Lung (tissue), 16 donors: ENCODE measurements around the gene AVEN. TPM values are rescaled to one million over a fixed set of nuclear protein-coding genes. Genes with fewer than 3 reads are reported as not detected.

Source experiments
- ATAC-seq: fragments of 200-7000 bp; cut with Tn5 transposase; one replicate; pipeline ENCODE4 v1.9.1; 2020; ENCODE audit warnings: moderate number of reproducible peaks; ENCODE audit not compliant: insufficient read depth, low FRiP score
- DNase-seq, 3 donors: peaks; one replicate each; pipeline ENCODE4 v3.0.0-alpha.2; 2013 to 2017
- H3K27ac ChIP-seq, 2 donors: one replicate each; pipeline ENCODE4 v1.5.1; 2013; ENCODE audit warnings: mild to moderate bottlenecking in 2 of 2, moderate library complexity in 2 of 2, control low read depth in 1 of 2, inconsistent platforms in 1 of 2, low read depth in 1 of 2, low read length in 1 of 2
- H3K27me3 ChIP-seq, 3 donors: one replicate each; pipeline ENCODE4 v1.5.1; 2013; ENCODE audit warnings: low read length in 2 of 3; ENCODE audit not compliant: control insufficient read depth in 3 of 3, insufficient read depth in 3 of 3
- H3K36me3 ChIP-seq, 4 donors: one replicate each; pipeline ENCODE4 v1.5.1; 2013; ENCODE audit warnings: low read length in 4 of 4, mild to moderate bottlenecking in 1 of 4, moderate library complexity in 1 of 4; ENCODE audit not compliant: control insufficient read depth in 4 of 4, insufficient read depth in 4 of 4
- H3K4me1 ChIP-seq, 5 donors: one replicate each; pipeline ENCODE4 v1.5.1; 2013; ENCODE audit warnings: low read length in 5 of 5, mild to moderate bottlenecking in 2 of 5, moderate library complexity in 1 of 5; ENCODE audit not compliant: control insufficient read depth in 5 of 5, insufficient read depth in 5 of 5
- H3K4me3 ChIP-seq: one replicate; pipeline ENCODE4 v1.5.1; 2013; ENCODE audit warnings: mild to moderate bottlenecking, control low read depth, moderate library complexity
- H3K9ac ChIP-seq, 2 donors: one replicate each; pipeline ENCODE4 v1.5.1; 2013; ENCODE audit warnings: low read length in 2 of 2, control low read depth in 1 of 2; ENCODE audit not compliant: insufficient read depth in 1 of 2
- H3K9me3 ChIP-seq, 4 donors: one replicate each; pipeline ENCODE4 v1.5.1; 2013; ENCODE audit warnings: low read length in 3 of 4, mild to moderate bottlenecking in 1 of 4, moderate library complexity in 1 of 4; ENCODE audit not compliant: control insufficient read depth in 4 of 4, insufficient read depth in 3 of 4
- WGBS, 2 donors: extraction: QIAGEN DNeasy Blood & Tissue Kit; methylation state at CpG; one replicate each; pipeline ENCODE4 v1.1.7; 2013; 5-methylcytosine and 5-hydroxymethylcytosine counted together
- long read RNA-seq, 5 donors: transcript quantifications; one replicate each; lab custom pipeline, GENCODE V29; 2026
- polyA plus RNA-seq, 2 donors: library from polyadenylated mRNA; stranded (reverse); fragments of 200-250 nt; gene quantifications; one replicate each; pipeline ENCODE4 v1.2.1, GENCODE V29; 2013
- total RNA-seq, 2 donors: library from RNA; depleted of rRNA in 1 of 2; stranded (reverse); fragments of >200 nt in 1 of 2; gene quantifications; one replicate each; pipeline ENCODE4 v1.2.1, GENCODE V29; 2014 to 2021
- TF ChIP-seq, protein P1 (sequence below): IDR thresholded peaks from 2 replicates; pipeline ENCODE4 v1.5.1; 2012; ENCODE audit warnings: mild to moderate bottlenecking; ENCODE audit errors: control extremely low read depth, extremely low read depth
- donor health status: control.
- donor health status: control.
- donor health status: Bipolar disorder and iron deficiency.
- donor health status: healthy.
- donor health status: DM: yes; HTN: yes; CAD: no.

Gene AVEN, protein sequence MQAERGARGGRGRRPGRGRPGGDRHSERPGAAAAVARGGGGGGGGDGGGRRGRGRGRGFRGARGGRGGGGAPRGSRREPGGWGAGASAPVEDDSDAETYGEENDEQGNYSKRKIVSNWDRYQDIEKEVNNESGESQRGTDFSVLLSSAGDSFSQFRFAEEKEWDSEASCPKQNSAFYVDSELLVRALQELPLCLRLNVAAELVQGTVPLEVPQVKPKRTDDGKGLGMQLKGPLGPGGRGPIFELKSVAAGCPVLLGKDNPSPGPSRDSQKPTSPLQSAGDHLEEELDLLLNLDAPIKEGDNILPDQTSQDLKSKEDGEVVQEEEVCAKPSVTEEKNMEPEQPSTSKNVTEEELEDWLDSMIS
- total RNA-seq (1 to 10 TPM; 7.5 to 9.3 TPM), polyA plus RNA-seq (1 to 10 TPM; 8.5 to 9.3 TPM)
- long read RNA-seq, donor 1, transcript AVEN-201 (6 exons, 1,605 nt), result major isoform, 7 of 7 reads
- long read RNA-seq, donor 1, partial matches to known transcripts, result 0 of 7 reads
- long read RNA-seq, donor 1, other reads (novel, unspliced or antisense), result 0 of 7 reads
- long read RNA-seq, donor 2, partial matches to known transcripts, result 0 of 2 reads
- long read RNA-seq, donor 2, other reads (novel, unspliced or antisense), result 0 of 2 reads
- long read RNA-seq, donor 3, partial matches to known transcripts, result 0 of 4 reads
- long read RNA-seq, donor 3, other reads (novel, unspliced or antisense), result 0 of 4 reads
- long read RNA-seq, donor 4, transcript AVEN-201 (6 exons, 1,605 nt), result major isoform, 6 of 6 reads
- long read RNA-seq, donor 4, partial matches to known transcripts, result 0 of 6 reads
- long read RNA-seq, donor 4, other reads (novel, unspliced or antisense), result 0 of 6 reads
- long read RNA-seq, donor 5, partial matches to known transcripts, result 0 of 2 reads
- long read RNA-seq, donor 5, other reads (novel, unspliced or antisense), result 0 of 2 reads

DNA sequence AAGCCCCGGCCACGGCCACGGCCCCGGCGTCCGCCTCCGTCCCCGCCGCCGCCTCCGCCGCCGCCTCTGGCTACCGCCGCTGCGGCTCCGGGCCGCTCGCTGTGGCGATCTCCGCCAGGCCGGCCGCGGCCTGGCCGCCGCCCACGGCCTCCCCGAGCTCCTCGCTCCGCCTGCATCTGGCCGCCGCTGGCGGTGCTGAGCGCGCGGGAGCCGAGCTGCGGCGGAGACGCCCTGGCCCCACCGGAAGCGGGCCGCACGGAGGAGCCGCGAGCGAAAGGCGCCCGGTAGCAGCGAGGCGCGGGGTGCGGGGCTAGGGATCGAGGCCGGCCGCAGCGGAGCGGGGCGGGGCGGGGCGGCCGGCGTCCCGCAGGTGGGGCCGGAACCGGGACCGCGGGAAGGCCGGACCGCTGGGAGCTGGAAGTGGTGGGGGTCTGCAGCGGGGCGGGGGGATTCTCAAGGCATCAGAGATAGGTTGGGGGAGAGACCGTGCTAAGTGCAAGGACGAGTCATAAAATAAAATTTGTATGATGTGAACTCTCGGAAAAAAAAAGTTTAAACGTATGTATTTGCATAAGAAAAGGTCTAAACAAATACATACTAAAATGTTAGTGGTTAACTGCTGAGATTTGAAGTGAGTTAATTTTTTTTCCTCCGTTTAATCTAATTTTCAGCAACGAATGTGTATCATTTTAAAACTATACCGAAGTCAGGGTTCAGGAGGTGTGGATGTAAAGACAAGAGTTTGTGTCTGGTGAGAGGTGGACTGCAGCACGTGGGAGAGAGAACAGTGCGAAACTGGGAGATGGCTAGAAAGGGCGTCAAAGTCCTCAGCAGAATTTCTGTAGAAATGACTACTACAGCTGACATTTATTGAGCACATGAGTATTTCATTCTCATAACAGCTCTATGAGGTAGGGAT, at the start of gene AVEN:
Gene AVEN (minus strand): TSS at position 334 of the 919 bp plus-strand sequence. CDS start 158 bp downstream, at position 176.
- peak; percentile 54 for ATAC-seq

DNA sequence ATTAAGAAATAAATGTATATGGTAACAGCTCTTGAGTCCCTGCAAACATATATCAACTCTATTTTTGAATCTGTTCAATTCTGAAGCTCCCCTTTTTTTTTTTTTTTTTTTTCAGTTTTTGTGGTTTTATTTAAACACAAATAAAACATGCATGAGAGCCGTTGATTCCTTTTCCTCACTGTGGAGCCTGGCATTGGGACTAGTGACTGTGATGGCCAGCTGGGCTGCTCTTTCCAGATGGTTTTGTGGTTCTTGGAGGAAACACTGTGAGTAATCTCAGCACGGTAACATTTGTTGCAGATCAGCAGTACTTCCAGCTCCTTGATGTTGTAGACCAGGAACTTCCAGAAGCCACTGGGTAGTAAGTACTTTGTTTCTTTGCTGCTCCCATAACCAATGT, 46.7 kb upstream of the AVEN start:
- H3K36me3 ChIP-seq, result peaks cover 10 to 19% (median 15%) of the 10 kb centered on the region in 4 donors
- TF ChIP-seq, protein P1, sequence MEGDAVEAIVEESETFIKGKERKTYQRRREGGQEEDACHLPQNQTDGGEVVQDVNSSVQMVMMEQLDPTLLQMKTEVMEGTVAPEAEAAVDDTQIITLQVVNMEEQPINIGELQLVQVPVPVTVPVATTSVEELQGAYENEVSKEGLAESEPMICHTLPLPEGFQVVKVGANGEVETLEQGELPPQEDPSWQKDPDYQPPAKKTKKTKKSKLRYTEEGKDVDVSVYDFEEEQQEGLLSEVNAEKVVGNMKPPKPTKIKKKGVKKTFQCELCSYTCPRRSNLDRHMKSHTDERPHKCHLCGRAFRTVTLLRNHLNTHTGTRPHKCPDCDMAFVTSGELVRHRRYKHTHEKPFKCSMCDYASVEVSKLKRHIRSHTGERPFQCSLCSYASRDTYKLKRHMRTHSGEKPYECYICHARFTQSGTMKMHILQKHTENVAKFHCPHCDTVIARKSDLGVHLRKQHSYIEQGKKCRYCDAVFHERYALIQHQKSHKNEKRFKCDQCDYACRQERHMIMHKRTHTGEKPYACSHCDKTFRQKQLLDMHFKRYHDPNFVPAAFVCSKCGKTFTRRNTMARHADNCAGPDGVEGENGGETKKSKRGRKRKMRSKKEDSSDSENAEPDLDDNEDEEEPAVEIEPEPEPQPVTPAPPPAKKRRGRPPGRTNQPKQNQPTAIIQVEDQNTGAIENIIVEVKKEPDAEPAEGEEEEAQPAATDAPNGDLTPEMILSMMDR, result no peak

More for the DNA sequence above, at the start of gene AVEN:
- Histone ChIP-seq H3K9ac (peak within 1 kb of the TSS; percentile 33 to 66), H3K36me3 (no peaks in the 10 kb centered on the region), H3K4me3 (peak within 1 kb of the TSS; percentile 93), H3K27me3 (no peaks in the 10 kb centered on the region), H3K27ac (peak within 1 kb of the TSS; percentile 98 to 100), H3K4me1 (peaks cover 0 to 23% (median 5%) of the 10 kb centered on the region in 5 donors), H3K9me3 (no peaks in the 10 kb centered on the region)
- TF ChIP-seq, protein P1, result no peak
- DNase-seq, result peak; percentile 58 to 63 (median 58)
- 1% methylated on average over 77 to 82 of the region's 82 CpGs for WGBS, 2 donors

DNA sequence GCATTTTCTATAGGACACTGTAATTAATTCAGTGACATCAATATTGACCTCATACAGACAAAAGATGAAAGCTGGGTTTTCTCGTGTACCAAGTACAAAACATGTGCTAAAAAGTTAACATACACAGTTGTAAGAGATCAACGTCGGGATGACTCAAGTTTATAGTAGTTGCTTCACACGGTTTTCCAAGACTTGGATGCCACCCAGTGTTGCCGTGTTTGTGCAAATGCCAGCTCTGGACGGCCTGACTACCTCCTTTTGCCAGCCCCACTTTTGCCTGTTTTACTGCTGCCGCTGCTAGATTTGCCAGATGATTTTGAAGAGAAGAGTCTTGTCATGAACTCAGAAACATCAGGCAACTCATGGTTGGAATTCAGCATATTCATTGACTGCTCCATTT, 45.1 kb upstream of the AVEN start:
- no peak overlapping the region for H3K27ac ChIP-seq
- no peaks in the 10 kb centered on the region for H3K27me3 ChIP-seq
- no peak overlapping the region for H3K9ac ChIP-seq
- peaks cover 6 to 18% (median 14%) of the 10 kb centered on the region in 4 donors for H3K36me3 ChIP-seq
- H3K9me3 ChIP-seq, result no peaks in the 10 kb centered on the region
- H3K4me1 ChIP-seq, result no peaks in the 10 kb centered on the region
- TF ChIP-seq, protein P1, result no peak
- H3K4me3 ChIP-seq, result no peak overlapping the region
- DNase-seq (peak in 1 of 3 donors; percentile 2), ATAC-seq (peak; percentile 47)
- 71 to 80% methylated on average over 7 of the region's 7 CpGs for WGBS, 2 donors

More for the DNA sequence above, 46.7 kb upstream of the AVEN start:
- no peak overlapping the region for H3K9ac ChIP-seq
- WGBS, 2 donors, result 67 to 78% methylated on average over 2 of the region's 2 CpGs
- no peaks in the 10 kb centered on the region for H3K27me3 ChIP-seq
- DNase-seq (no peak), ATAC-seq (no peak)
- no peaks in the 10 kb centered on the region for H3K4me1 ChIP-seq
- no peak overlapping the region for H3K4me3 ChIP-seq
- H3K9me3 ChIP-seq, result no peaks in the 10 kb centered on the region
- H3K27ac ChIP-seq, result no peak overlapping the region
